A673 (cell line): ENCODE data around the gene FSIP1. TPM values are rescaled to one million over a fixed set of nuclear protein-coding genes. Genes with fewer than 3 reads are reported as not detected.

Experiments
- BruUV-seq: library from RNA; stranded (reverse); fragments of 400-500 nt; replicated peaks from 2 replicates; lab custom pipeline; 2021; lab: Mats Ljungman, UMichigan
- CTCF ChIA-PET: fragments of 300-600 bp; sonication (Branson Sonifier 250); formaldehyde crosslinking; loops from one replicate; lab custom pipeline; 2022; ENCODE audit warnings: antibody characterized with exemption; lab: Charles Lee
- POLR2A ChIA-PET: fragments of 300-600 bp; sonication (Branson Sonifier 250); formaldehyde crosslinking; loops from one replicate; lab custom pipeline; 2022; ENCODE audit warnings: antibody characterized with exemption; ENCODE audit not compliant: low non-redundant PET; lab: Charles Lee
- DNase-seq: peaks from one replicate; pipeline ENCODE4 v3.0.0-alpha.2; 2015; ENCODE audit warnings: low spot score
- H3K27ac ChIP-seq: fragments of 200-600 bp; sonication (generic); 2 replicates; pipeline ENCODE4 v1.5.1; 2016; ENCODE audit warnings: mixed run types, low read depth, mild to moderate bottlenecking, mixed read lengths, antibody characterized with exemption, low read length; ENCODE audit not compliant: poor library complexity, severe bottlenecking
- H3K27me3 ChIP-seq: fragments of 200-600 bp; sonication (generic); replicated peaks from 2 replicates; pipeline ENCODE4 v1.6.1; 2017; ENCODE audit warnings: mixed run types, low read depth, mild to moderate bottlenecking, mixed read lengths, antibody characterized with exemption, low read length; ENCODE audit not compliant: insufficient read depth, poor library complexity
- H3K36me3 ChIP-seq: fragments of 200-600 bp; sonication (generic); 2 replicates; pipeline ENCODE4 v1.6.1; 2016; ENCODE audit warnings: mixed run types, mild to moderate bottlenecking, mixed read lengths, antibody characterized with exemption, low read length; ENCODE audit not compliant: insufficient read depth, poor library complexity, severe bottlenecking
- H3K4me1 ChIP-seq: fragments of 200-600 bp; sonication (generic); 2 replicates; pipeline ENCODE4 v1.6.1; 2017; ENCODE audit warnings: mixed run types, mild to moderate bottlenecking, mixed read lengths, antibody characterized with exemption, low read length; ENCODE audit not compliant: insufficient read depth, poor library complexity, severe bottlenecking
- H3K4me3 ChIP-seq: fragments of 200-600 bp; sonication (generic); 2 replicates; pipeline ENCODE4 v1.5.1; 2016; ENCODE audit warnings: low read depth, mixed run types, mild to moderate bottlenecking, mixed read lengths, low read length; ENCODE audit not compliant: poor library complexity, severe bottlenecking
- H3K9me3 ChIP-seq: fragments of 200-600 bp; sonication (generic); 2 replicates; pipeline ENCODE4 v1.6.1; 2016; ENCODE audit warnings: mixed run types, low read depth, mild to moderate bottlenecking, mixed read lengths, antibody characterized with exemption, low read length; ENCODE audit not compliant: poor library complexity, severe bottlenecking
- CTCF ChIP-seq: fragments of 300-800, 200-600 bp; sonication (generic); conservative IDR thresholded peaks from 2 replicates; pipeline ENCODE4 v1.5.1; 2017; ENCODE audit warnings: low read depth, mild to moderate bottlenecking, antibody characterized with exemption, low read length, moderate library complexity, mixed read lengths
- EZH2 ChIP-seq: fragments of 200-600 bp; sonication (generic); IDR thresholded peaks from 2 replicates; pipeline ENCODE4 v1.6.1; 2017; ENCODE audit warnings: borderline replicate concordance, low read depth, mild to moderate bottlenecking, mixed read lengths, antibody characterized with exemption, low read length; ENCODE audit not compliant: poor library complexity, severe bottlenecking
- intact Hi-C: fragments of 100-400 bp; cut with micrococcal nuclease; formaldehyde crosslinking; loops from one replicate; pipeline ENCODE4 v1.10.0; 2022; ENCODE audit not compliant: unreplicated experiment
- total RNA-seq: library from RNA; stranded (reverse); gene quantifications from 2 replicates; pipeline ENCODE4 v1.2.3, GENCODE V29; 2021

The FSIP1 gene
- total RNA-seq, 1 experiment from 2014 or later = 0.37 TPM

DNA sequence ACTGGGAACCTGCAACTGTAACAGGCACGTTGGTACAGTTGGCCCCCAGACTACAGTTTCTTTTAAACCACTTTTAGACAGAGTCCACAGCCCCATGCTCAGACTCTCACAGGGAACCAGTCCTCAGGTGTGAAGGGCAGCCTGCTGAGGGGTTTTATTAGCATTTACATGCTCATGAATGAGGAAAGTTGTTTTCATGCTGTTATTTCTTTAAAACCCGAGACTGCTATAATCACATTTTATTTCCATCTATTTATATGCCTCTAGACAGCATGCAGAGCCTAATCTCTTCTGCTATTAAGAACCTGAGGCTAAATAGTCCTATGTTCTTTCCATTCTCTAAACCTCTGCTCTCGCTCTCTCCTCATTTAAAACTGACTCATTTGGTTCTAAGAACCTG is 26.3 kb upstream of the FSIP1 start:
- no peaks in the 10 kb centered on the region for H3K36me3 ChIP-seq
- H3K27me3 ChIP-seq = no peaks in the 10 kb centered on the region
- no peak for DNase-seq
- intact Hi-C loops = no loop called here
- BruUV-seq = no TSS peak
- CTCF ChIA-PET = no interaction called here
- POLR2A ChIA-PET = no interaction called here
- H3K4me1 ChIP-seq = no peaks in the 10 kb centered on the region
- no peak overlapping the region for H3K27ac ChIP-seq
- no peak overlapping the region for H3K4me3 ChIP-seq
- no peaks in the 10 kb centered on the region for H3K9me3 ChIP-seq
- TF ChIP-seq EZH2 (no peak), CTCF (no peak)

DNA sequence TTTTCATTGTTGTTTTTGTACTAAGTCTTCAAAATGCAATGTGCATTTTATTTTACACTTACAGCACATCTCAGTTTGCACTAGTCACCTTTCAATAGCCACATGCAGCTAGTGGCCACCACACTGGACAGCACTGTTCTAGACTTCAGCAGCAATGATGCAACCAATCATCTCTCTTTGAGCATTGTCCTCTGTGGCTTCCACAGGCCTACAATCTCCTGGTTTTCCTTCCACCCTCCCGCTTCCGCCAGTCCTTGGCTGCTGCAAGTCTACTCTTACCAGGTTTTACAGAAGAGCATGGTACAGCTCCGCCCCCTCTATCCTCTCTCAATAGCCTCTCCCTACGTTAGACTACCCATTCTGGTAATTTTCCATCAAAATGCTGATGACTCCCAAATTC is 25.1 kb upstream of the FSIP1 start:
- no peaks in the 10 kb centered on the region for H3K36me3 ChIP-seq
- H3K27ac ChIP-seq = no peak overlapping the region
- H3K4me3 ChIP-seq = no peak overlapping the region
- no peak for DNase-seq
- H3K9me3 ChIP-seq = no peaks in the 10 kb centered on the region
- POLR2A ChIA-PET = no interaction called here
- H3K4me1 ChIP-seq = no peaks in the 10 kb centered on the region
- BruUV-seq = no TSS peak
- TF ChIP-seq CTCF (no peak), EZH2 (no peak)
- H3K27me3 ChIP-seq = no peaks in the 10 kb centered on the region
- intact Hi-C loops = no loop called here
- CTCF ChIA-PET = no interaction called here

DNA sequence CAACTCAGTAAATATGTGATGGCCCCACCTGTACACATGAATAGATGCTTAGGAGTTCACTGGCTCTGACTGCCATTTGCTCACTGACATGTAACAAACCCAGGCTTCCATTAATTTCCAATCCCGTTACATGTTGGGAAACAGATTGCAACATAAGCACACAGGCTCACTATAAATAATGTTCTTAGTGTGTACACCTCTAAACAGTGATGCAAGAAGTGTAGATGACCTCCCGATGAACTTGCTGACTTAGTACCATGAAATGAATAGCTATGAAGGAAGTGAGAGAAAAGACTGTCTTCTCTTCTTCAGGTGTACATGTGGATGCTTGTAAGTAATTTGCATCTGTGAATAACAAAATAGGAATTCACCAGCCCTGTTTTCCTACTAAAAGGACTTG is 21.4 kb upstream of the FSIP1 start:
- POLR2A ChIA-PET = interaction anchor here (0.6 kb wide), 1 partner anchor 130 kb away, joined by 3 read pairs; no protein-coding TSS in a partner anchor
- BruUV-seq = no TSS peak
- intact Hi-C loops = no loop called here
- Histone ChIP-seq H3K36me3 (no peaks in the 10 kb centered on the region), H3K27ac (no peak overlapping the region), H3K9me3 (no peaks in the 10 kb centered on the region), H3K4me1 (no peaks in the 10 kb centered on the region), H3K4me3 (no peak overlapping the region), H3K27me3 (no peaks in the 10 kb centered on the region)
- CTCF ChIA-PET = interaction anchor here (0.8 kb wide), 1 partner anchor 77 kb away, joined by 4 read pairs; no protein-coding TSS in a partner anchor
- TF ChIP-seq CTCF = no peak
- no peak for TF ChIP-seq EZH2
- no peak for DNase-seq
